SH-SY5Y (cell line): ENCODE measurements around the gene VMA21.

Experiments
- GATA2 ChIP-seq: IDR thresholded peaks from 2 replicates; pipeline ENCODE4 v1.6.1; 2011; ENCODE audit warnings: mild to moderate bottlenecking, low read depth, low read length
- GATA3 ChIP-seq: IDR thresholded peaks from 2 replicates; pipeline ENCODE4 v1.6.1; 2011; ENCODE audit warnings: low read depth, mild to moderate bottlenecking, low read length, moderate library complexity

The VMA21 gene

DNA sequence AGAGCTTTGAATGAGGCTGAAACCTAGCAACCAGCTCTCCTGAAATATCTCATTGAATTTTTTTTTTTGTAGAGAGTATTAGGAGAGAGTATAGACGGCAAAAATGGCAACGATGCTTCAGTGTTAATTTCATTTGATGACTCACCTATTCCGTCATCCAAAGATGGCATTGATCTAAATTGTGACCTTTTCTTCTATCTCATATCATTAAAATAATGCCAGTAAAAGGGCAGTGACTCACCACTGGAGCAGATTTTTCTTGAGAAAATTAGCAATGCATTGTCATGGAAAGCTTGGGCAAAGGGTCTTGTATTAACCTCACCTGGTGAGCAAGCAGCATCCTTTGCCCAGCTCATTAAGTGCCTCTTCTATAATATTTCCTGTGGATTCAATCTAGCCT, 19.6 kb downstream of the VMA21 start:
- TF ChIP-seq GATA3 (no peak), GATA2 (no peak)

GRCh38 chrX:151419782-151420181, 22.8 kb downstream of the VMA21 start:
- no peak for TF ChIP-seq GATA3
- TF ChIP-seq GATA2: no peak

DNA sequence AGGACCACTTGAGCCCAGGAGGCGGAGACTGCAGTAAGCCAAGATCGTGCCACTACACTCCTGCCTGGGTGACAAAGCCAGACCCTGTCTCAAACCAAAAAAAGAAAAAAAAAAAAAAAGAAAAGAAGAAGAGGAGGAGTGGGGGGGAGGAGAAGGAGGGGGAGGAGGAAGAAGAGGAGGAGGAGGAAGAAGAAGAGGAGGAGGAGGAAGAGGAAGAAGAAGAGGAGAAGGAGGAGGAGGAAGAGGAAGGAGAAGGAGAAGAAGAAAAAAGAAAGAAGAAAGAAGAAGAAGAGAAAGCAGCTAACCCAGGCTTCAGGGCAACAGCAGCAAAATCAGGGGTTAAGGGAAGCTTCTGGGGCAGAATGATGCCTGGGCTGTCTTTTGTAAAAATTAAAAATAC, 27.5 kb downstream of the VMA21 start:
- TF ChIP-seq GATA3: no peak
- no peak for TF ChIP-seq GATA2

GRCh38 chrX:151448509-151448908, 51.5 kb downstream of the VMA21 start:
- TF ChIP-seq GATA3: no peak

DNA sequence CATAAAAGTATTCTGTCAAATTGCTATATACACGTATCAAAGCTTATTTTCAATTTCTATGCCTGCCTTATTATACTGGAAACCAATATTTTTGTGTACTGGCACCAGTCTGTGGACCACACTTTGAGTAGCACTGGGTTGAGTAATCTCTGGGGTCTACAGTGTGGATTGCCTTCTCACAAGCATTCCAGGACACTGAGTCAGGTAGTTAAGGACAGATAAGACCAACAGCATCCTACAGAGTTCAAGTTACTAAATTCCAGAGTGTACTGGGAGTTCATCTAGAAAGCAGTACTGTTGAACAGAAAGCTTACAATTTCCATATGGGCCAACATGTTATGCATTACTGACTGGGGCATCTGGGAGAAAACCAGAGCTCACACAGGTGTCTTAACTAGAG, 61.8 kb downstream of the VMA21 start:
- no peak for TF ChIP-seq GATA2
- no peak for TF ChIP-seq GATA3
